Eye (tissue), 1 donor: ENCODE data around the gene ATOSB.
"Not testable (repeated sequence)": the region's sequence is repeated elsewhere in the genome, so short reads cannot be mapped to it uniquely, and the experiment has no call there.

Experiments used
- DNase-seq: peaks from one replicate; pipeline ENCODE4 v3.0.0-alpha.2; 2015

The ATOSB gene, protein sequence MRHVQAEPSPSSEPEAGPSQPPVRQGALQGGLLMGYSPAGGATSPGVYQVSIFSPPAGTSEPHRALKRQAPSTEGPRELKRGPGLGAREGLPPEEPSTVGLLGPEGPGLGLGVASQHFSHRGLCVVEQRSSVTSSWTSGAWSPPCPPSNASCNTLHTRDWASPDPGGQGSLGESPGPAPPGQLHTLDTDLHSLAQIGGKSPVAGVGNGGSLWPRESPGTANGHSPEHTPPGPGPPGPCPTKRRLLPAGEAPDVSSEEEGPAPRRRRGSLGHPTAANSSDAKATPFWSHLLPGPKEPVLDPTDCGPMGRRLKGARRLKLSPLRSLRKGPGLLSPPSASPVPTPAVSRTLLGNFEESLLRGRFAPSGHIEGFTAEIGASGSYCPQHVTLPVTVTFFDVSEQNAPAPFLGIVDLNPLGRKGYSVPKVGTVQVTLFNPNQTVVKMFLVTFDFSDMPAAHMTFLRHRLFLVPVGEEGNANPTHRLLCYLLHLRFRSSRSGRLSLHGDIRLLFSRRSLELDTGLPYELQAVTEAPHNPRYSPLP

DNA sequence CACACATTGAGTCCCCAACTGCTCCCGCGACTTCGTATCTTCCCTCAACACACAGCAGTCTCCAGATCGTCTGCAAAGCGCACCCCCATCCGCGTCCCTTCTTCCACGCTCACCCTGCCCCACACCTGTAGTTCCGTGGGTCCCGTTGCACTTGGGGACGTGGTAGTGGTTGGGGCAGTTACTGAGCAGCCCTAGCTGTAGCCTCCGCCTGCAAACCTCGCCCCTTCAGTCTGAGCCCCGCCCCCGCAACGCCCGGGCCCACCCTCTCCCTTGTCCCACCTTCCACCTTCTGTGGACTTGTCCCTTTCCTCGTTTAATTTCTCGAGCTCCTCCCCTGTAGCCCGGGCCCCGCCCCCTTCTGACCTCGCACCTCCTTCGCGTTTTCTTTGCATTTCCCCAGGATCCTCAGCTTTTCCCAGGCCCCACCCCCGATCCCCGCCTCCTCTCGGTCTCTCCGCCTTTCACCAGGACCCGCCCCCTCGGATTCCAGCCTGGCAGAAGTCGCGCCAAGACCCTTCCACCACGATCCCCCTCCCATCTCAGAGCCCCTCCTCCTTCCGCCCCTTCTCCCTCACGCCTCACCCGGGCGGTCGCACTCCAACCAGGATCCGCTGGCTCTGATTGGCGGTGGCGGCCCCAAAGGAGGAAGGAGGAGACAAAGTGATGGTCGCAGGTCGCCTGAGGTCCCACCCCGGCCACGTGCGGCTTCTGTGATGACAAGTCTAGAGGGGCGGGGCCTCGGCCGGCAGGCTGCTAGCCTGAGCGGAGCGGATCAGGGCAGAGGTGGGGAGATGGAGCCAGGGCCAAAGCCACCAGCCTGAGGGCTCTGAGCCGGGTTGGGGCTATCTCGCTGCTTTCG is at the start of gene ATOSB:
ATOSB (minus strand) TSS at position 183 of the 859 bp plus-strand sequence. CDS start 7,588 bp downstream, outside the sequence.
- DNase-seq: peak; percentile 99

DNA sequence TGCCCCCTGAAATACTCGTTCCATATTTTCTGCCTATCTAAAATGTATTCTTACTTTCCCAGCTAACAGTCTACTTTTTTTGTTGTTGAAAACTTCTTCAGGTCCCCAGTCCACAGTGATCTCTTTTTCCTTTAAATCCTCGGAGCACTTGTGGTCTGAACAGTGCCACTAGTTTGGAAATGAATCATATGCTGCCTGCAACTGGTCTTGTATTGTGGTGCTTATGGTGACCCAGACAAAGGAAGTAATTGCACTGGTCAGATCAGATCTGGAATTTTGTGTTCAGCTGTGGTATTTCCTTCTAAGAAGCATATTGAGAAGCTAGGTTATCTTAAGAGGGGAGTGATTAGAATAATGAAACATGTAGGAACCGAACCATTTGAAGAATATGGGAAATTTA is 49.0 kb upstream of the ATOSB start:
- DNase-seq: peak; percentile 19

DNA sequence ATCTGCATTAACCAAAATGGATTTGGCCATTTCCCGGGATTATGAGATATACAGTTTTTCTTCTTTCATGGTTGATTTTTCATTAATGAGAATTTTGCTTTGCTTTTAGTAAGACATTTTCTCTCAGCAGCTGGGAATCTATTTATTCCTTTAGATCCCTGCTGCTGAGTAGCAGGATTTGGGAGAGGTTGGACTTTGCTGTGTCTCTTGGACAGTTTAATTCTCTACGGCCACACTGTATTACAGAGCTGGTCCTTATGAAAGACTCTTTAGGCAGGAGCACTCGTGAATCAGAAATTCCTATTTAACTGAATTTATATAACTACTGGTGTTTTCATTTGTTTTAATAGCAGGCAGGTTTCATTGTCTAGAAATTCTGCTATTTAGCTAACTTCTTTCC is 47.8 kb upstream of the ATOSB start:
- peak; percentile 17 for DNase-seq

DNA sequence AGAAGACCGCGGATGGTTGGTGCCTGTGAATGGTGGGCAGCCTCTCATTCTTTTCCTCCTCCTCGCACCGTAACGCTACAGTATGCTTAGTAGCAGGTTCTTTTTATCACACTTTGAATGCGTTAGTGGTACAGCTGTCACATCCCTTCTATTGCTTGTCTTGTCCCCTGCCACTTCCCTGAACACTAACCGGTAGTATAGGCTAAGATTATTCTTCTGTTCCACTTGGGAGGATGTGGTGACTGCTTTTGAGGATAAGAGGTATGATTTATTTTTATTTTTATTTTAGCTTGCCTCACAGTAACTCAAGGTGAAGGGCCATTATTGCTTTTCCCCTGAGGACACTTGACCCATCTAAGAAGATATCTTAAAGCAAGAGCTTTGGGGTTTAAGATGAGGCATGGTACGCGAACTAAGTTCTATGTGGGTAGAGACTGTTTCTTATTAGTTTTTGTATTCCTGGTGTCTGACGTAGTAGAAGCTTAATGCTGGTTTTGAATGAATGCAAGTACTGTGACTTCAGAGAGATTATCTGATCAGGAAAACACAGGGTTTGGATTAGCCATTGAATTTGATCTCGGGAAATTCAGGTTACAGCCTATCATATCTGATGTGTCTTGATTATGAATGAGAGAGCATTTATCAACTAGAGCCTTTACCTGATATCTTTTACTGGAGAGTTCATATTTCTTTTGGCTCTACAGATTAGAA is 47.1 kb upstream of the ATOSB start:
- no peak for DNase-seq

DNA sequence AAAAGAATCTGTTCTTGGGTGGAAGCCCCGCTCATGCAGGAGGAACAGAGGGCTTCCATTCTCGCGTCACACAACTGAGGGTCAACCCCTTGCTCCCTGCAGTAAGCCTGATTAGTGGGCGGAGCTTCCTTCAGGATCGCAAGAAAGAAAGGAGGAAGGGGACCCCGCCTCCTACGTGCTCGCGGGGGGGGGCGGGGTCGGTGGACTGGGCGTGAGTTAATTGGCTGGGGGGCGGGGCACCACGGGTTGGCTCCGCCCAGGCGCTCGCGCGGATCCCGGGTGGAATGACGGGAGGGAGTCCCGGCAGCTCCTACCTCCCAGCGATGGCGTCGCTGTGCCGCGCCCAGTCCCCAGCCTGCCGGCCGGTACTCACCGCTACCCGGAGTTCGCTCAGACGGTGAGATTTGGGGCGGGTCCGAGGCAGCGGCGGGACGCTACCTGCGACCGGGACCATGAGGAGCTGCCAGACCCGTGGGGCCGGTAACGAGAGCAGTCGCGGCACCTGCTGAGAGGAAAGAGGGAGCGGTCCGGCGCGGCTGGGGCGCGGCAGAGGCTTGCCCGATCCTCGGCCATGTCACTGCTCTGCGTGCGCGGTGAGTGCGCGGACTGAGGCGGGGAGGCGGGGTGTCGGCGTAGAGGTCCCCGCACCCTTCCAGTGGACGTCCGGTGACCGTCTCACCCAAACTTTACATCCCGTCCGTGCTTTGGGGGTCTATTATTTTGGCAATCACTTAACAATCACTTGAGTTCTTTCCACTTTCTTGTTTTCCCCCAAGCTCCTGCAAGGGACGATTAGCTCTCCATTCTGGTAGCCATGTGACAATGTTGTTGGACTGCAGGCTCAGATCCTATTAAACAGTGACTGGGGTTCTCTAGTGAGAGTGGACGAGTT is 46.3 kb upstream of the ATOSB start, which contains the start of gene UNC13B:
UNC13B (plus strand) TSS at position 297 of the 892 bp plus-strand sequence; CDS start at position 572, 275 bp downstream.
- DNase-seq: peak; percentile 98

DNA sequence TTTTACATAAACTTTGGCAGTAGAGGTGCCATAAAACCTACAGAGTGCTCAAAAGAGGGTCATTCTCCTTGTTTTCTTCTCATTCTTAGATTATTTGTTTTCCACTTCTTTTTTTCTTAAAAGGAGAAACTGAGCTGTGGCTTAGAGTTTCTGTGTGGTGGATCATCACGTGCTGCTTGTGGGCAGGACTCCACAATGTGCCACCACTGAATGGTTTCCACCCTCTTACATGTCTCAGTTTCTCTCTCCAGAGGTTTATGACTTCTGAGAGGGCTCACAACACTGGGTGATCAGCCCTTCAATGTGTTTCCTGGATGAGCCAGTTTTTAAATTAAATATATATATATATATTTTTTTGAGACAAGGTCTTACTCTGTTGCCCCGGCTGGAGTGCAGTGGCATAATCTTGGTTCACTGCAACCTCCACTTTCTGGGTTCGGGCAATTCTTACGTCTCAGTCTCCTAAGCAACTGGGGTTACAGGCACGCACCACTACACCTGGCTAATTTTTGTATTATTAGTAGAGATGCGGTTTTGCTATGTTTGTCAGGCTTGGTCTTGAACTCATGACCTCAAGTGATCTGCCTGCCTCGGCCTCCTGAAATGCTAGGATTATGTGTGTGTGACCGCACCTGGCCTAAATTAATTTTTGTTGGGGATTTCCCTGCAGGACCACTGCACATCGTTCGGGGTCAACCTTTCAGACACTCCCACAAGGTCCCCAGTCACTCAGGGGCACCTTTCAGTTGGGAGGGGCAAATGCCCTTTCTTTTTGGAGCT is 43.0 kb upstream of the ATOSB start:
- no peak for DNase-seq

DNA sequence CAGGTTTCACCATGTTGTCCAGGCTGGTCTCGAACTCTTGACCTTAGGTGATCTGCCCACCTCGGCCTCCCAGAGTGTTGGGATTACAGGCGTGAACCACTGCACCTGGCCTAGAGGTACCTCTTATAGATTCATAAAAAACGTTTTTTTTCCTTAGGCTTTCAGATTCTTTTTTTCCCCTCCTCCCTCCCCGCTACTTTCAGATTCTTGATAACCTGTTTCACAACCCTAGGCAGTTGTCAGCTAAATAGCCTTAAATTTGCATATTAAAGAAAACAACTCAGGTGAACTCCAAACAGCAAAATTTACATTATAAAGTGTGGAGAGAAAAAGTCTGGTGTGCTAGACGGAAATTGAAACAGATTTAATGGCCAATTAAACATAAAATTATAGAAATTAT is 42.2 kb upstream of the ATOSB start:
- DNase-seq: not testable (repeated sequence)

DNA sequence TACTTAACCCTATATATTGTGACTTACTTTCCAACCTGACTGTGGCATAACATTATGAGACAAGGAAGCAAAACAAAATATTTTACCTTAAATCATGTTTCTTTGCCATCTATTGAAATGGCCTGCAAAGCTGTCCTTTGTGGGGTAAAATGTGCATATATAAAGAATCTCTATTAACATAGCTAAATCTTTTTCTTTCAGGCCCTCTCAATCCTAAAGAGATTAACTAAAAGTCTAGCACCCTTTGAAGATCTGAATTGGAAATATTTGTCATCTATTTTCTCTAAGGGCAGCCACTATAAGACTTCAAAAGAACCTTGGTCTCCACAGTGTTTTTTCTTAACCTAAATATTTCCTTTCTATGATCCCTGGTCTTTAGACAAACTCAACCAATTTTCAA is 41.1 kb upstream of the ATOSB start:
- DNase-seq: no peak

DNA sequence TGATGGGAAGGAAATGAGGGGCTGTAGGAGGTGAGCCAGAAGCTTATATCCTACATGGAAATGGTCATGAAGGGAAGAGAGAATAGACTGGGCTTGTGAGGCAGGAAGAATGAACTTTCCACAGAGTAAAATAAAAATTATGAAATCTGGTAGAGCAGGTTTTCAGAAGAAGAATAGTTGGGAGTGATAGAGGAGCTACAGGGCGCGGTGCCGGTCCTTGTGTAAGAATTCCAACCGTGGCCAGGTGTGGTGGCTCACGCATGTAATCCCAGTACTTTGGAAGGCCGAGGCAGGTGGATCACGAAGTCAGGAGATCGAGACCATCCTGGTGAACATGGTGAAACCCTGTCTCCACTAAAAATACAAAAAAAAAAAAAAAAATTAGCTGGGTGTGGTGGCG is 37.3 kb upstream of the ATOSB start:
- no peak for DNase-seq

DNA sequence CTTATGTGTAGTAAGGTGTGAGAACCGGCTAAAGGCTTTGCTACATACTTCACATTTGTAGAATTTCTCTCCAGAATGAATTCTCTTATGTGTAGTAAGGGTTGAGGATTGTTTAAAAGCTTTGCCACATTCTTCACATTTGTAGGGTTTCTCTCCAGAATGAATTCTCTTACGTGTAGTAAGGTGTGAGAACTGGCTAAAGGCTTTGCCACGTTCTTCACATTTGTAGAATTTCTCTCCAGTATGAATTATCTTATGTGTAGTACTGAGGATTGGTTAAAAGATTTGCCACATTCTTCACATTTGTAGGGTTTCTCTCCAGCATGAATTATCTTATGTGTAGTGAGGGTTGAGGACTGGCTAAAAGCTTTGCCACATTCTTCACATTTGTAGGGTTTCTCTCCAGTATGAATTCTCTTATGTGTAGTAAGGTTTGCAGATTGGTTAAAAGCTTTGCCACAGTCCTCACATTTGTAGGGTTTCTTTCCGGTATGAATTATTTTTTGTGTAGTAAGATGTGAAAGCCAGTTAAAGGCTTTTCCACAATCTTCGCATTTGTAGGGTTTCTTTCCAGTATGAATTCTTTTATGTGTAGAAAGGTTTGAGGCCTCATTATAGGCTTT is 32.4 kb upstream of the ATOSB start:
- DNase-seq: not testable (repeated sequence)

DNA sequence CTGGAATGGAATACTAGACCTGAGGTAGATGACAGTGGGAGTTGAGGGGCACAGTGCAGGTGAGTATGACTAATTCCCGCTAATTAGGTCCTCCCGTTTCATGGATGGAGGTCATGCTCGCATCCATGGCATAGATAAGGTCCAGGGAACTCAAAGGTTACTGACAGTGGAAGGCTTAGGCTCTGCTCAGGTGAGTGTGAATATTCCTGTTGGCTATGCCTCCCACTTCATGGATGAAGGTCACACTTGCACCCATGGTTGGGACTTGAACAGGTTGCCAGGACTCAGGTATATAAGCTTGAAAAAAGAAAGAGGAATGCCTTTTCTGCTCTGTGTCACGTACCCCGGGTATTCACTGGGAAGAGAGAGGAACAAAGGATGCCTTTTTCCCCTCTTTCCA is 26.4 kb upstream of the ATOSB start:
- no peak for DNase-seq

DNA sequence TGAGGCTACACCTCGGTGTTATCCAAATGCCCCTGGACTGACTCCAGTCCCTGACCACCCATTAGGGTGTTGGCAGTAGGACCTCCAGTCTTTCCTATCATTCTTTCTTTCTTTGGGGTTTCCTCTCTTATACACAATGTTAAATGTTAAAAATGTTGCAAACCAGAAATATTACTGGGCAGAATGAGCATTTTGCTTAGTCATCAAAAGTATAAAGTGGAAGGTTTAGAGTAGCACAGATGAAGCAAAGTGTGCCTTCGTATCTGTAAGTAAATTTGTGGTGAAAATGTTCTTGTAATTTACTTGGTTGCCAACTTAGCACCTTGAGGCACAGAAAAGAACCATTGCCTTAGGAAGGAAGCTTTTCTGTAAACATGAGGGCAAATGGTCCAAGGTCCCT is 24.4 kb upstream of the ATOSB start:
- no peak for DNase-seq

DNA sequence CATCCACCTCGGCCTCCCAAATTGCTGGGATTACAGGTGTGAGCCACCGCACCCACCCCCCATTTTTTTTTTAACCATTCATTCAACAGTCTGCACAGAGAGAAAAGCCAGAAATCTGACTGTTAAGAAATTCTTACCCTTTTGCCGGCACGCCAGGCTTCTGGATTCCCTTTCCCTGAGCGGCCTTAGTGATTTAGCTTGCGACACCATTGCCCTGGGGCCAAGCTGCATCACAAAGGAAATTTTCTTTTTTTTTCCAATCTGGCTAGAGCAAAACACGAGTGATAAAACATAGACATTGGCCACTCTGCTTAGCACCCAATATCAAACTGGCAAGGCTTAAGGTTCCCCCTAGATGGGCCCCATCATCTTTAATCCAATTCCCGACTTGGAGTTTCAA is 21.2 kb upstream of the ATOSB start:
- no peak for DNase-seq

DNA sequence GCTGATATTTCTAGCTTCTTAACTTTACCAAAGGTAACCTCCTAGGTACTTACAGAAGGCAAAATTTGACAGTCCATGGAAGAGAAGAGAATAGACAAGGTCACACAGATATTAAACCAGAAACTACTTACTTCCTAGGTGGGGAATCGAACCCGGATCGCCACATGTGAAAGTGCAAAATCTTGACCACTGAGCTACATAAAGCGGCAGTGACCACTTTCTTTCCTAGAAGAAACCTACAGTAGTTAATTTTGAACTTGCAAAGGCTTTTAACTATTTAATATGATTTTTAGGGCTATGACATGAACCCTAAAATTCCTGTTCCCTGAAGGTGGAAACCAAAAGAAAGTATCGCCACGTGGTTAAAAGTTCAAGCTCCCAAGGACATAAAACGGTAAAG is 20.3 kb upstream of the ATOSB start:
- DNase-seq: no peak

DNA sequence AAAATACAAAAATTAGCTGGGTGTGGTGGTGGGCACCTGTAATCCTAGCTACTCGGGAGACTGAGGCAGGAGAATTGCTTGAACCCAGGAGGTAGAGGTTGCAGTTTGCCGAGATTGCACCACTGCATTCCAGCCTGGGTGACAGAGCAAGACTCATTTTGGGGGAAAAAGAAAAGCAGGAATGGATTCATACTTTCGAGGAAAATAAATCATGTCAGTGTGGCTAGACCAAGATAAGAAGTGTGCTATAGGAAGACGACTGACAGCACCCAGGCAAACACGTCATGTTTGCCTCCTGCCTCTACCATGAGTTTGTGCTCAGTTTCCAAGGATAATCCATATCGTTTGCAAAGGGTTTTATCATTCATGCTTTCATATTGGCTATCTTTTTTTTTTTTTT is 19.3 kb upstream of the ATOSB start:
- no peak for DNase-seq

DNA sequence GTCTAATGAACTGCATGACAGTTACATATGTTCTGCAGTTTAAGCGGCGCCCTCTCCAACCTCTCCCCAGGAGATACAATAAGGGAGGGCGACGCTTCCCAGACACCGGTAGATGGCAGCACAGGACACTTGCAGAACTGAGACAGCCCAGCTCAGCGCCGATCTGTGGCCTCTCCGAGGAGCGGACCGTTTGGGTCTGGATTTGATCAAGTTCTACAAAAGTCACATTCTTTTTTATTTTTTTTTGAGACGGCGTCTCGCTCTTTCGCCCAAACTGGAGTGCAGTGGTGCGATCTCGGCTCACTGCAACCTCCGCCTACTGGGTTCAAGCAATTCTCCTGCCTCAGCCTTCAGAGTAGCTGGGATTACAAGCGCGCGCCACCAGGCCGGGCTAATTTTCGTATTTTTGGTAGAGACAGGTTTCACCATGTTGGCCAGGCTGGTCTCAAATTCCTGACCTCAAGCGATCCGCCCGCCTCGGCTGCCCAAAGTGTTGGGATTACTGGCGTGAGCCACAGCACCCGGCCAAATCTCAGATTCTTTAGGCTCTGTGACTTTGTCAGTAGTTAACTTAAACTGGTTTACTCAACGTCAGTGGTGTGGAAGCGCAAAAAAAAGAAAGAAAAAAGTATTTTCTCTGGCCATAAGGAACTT is 1.4 kb upstream of the ATOSB start:
- DNase-seq: peak; percentile 98

DNA sequence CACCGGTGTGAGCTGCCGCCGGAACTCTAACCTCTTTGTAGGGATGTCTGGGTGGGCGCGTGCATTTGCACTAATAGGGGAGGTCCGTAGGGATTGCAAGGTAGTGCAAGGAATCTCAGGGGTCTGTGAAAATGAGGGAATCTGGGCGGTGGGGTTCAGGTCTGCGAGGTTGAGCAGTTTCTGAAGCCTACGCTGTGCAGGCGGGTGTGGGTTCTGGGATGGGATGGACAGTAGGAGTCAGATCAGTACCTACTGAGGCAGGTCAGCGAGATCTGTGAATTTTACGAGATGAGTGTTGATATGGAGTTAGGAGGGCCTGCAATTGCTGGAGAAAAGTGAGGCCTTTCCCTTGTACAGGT is 856 bp upstream of the ATOSB start:
- DNase-seq: no peak

DNA sequence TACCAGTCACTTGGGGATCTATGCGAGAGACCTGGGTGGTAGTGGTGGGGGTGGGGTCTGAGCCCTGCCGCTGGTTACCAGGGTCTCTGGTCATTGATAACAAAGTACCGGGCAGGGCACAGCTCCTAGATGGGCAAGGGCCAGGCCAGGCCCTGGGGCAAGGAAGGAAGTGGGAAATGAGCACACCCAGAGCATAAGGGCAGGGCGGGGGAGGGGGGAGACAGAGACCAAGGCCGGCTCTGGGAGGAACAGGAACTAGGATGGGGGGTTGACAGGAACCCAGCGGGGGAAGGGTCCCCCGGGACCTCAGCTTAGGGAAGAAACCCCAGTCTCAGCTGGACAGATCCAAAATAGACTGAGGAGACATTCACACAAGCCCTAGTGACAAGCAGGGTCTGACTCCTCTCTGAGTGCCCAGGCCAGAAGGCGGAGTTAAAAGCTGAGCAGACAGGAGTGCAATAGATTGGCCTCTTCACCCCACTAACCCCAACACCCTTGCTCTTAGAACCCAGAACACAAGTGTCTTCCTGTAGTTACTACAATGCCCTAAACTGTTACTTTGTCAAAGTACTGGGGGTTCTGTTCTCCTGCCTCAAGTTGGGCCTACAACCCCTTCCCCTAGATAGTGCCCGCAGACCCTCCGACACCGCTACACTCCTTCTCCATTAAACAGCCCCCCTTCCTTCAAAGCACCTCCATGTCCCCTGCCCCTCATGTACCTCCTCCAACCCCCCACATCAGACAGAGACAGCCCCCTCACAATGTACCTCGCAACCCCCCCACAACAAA is 628 bp downstream of the ATOSB start:
- peak; percentile 66 for DNase-seq
